CD4-positive, alpha-beta T cell treated with Interleukin-10 for 1 hour (primary cell): ENCODE data around the gene CCDC8.
"Not testable (repeated sequence)": the region's sequence is repeated elsewhere in the genome, so short reads cannot be mapped to it uniquely, and the experiment has no call there.

ENCODE experiments used
- DNase-seq: peaks from one replicate; pipeline ENCODE4 v3.0.0-alpha.2; 2020

Gene CCDC8

GRCh38 chr19:46397801-46398479, 15.4 kb downstream of the CCDC8 start:
- DNase-seq = not testable (repeated sequence)

DNA sequence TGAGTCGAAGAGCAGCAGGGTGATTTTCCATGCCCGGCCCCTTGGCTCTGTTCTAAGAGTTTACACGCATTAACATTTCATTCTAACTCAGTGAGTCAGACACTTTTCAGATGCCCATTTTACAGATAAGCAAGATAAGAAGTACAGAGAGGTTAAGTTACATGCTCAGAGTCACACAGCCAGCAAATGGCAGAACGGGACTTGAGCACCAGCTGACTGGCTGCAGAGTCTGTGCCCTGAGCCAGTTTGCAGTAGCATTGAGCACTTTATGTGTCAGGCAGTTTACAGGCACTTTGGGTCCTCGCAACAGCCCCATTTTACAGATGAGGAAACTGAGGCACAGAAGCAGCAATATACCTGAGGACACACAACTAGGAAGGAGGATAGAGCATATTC, 19.0 kb downstream of the CCDC8 start:
- DNase-seq = no peak

DNA sequence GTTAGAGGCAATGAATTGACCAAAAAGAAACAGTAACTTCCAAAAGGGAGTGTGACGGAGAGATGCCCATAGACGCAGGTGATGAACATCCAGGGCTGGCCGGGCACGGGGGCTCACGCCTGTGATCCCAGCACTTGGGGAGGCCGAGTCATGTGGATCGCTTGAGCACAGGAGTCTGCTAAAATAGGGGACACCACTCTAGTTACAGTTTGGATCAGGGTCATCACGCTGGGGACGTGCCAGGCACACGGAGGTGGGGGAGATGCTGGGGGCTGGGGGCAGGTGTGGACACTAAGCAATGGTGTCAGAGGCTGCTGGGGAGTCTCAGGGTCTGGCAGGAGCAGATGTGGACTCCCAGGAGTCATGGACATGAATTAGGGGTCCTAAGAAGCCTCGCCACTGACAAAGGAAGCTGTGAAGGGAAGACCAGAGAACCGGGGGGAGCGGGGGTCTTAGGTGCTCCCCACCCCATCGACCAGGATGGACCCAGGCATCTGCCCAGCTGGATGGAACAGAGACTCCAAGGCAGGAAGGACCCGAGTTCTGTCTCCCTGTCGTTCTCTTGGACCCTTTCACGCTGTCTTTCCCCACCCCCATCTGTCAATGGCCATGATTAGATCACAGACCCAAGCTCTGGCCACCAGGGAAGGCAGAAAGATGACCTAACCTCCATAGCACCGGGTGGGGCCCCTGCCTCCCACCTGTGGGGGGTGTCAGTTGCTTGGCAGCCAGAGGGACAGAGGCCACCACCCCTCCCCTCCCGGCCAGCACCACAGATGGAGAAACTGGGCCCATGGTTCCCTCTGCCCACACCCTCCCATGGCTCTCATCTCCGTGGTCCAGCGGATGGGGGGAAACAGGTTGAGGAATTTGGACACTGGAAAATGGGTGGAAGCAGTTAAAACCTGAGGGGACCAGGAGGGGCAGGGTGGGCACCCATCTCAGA, 19.6 kb downstream of the CCDC8 start:
- DNase-seq = no peak

- DNase-seq = no peak
Observed at GRCh38 chr19:46392837-46393236, 20.5 kb downstream of the CCDC8 start.

DNA sequence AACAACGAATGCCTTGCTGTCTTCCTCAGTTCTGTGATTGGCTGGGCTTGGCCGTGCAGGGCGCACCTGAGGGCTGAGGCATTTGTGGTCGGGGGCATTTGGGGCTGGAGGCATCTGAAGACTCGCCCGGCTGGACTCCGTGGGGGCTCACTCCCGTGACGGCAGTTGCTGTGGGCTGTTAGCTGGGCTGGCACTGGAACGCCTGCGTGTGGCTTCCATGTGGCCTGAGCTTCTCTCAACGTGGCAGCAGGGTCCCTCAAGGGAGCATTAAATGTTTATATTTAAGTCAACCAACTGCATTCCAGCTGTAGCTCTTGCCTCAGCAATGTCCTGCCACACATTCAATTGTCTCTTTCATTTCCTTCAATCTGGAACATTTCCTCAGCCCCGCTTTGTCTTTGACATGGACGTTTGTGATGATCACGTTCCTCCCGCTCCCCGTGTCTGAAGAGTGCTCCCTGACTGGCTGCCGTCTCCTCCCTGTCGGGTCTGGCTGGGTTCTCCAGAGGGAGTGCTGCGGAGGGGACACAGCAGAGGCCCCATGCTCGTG, 21.0 kb downstream of the CCDC8 start:
- no peak for DNase-seq

- DNase-seq = no peak
Observed at GRCh38 chr19:46391296-46392251, 21.8 kb downstream of the CCDC8 start.

DNA sequence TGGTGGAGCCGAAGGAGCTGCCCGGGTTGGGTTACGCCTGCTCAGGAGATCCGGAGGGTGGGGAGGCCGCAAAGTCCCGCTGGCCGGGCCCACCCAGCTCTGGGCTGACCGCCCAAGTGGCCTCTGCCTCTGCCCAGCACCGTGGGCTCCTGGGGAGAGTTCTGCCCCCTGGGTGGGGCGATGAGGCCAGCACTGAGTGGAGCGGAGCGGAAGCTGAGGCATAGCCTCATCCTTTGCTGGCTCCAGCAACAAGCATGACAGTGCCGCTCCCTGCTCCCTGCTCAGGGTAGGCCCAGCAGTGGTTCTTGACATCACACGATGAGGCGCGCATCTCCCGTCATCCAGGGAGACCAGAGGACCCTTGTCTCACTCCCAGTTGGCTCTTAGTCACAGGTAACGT, 22.5 kb downstream of the CCDC8 start:
- no peak for DNase-seq

- DNase-seq = no peak
Observed at GRCh38 chr19:46390121-46390858, 23.1 kb downstream of the CCDC8 start.

DNA sequence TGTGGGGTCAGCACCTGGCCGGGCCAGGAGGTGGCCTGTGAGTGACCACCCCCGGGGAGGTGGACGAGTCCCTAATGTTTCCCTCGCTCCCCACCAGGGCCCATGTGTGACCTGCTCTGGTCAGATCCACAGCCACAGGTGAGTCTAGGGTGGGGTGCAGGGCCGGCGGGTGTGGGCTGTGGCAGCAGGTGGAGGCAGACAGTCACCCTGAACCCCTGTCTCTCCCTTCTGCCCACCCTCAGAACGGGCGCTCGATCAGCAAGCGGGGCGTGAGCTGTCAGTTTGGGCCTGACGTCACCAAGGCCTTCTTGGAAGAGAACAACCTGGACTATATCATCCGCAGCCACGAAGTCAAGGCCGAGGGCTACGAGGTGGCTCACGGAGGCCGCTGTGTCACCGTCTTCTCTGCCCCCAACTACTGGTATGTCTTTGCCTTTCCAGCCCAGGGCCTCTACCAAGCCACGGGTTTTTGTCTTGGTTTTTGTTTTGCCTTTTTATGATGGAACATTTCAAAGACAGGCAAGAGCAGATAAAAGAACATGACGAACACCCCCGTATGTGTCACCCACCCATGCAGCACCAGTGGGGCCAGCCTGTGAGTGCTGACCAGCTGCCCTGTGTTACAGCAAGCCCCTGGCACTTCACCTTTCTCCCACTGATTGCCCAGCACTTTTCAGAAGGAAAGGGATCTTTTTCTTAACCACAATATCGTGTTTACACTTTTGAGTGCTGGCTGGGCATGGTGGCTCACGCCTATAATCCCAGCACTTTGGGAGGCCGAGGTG, 24.9 kb downstream of the CCDC8 start:
- DNase-seq = no peak

GRCh38 chr19:46387713-46388130, 25.6 kb downstream of the CCDC8 start:
- DNase-seq = no peak

GRCh38 chr19:46386996-46387712, 26.2 kb downstream of the CCDC8 start:
- DNase-seq = no peak

- no peak for DNase-seq
Observed at GRCh38 chr19:46386151-46386550, 27.2 kb downstream of the CCDC8 start.

GRCh38 chr19:46385636-46386035, 27.7 kb downstream of the CCDC8 start:
- no peak for DNase-seq

- no peak for DNase-seq
Observed at GRCh38 chr19:46384396-46384795, 29.0 kb downstream of the CCDC8 start.

DNA sequence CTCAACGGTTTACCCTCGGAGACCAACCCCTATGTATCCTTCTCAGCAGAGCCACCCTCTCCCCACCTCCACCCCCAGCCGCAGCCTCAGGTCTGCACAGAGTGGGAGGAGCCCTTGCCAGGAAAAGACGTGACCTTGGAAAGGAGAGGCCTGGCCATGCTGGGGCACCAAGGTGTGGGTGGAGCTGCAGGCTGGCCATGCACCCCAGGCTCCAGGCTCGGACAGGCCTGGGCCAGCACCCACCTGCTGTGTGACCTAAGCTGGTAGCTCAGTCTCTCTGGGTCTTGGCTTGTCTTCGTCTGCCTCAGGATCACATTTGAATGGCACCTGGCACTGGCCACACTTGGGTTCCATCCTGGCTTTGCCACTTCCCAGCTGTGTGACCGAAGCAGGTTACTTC, 29.5 kb downstream of the CCDC8 start:
- no peak for DNase-seq

DNA sequence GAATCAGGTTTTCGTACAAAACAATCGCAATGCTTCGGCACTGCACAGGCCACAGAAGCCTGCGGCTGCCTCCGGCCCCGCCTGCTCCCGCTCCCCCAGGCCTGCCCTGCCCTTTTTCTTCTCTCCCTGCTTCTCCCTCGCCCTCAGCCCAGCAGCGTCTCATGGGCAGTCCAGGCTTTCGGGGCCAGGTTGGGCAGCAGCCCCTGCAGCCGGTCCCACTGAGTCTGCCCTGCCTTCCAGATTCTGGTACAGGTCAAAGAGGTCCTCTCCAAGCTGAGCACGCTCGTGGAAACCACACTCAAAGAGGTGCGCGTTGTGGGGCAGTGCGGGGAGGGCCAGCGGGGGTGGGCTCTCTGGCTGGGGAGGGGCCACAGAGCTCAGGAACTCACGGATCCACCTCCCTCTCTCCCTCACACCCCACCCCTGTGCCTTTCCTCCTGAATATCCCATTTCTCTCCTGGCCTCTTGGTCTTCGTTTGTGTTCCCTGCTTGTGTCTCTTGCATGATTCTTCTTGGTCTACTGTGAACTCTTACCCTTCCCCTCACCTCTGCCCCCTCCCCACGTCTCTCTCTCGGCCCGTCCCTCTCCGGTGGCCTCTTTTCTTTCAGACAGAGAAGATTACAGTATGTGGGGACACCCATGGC, 30.1 kb downstream of the CCDC8 start:
- no peak for DNase-seq

- no peak for DNase-seq
Observed at GRCh38 chr19:46381756-46382345, 31.5 kb downstream of the CCDC8 start.

GRCh38 chr19:46381346-46381745, 32.0 kb downstream of the CCDC8 start:
- DNase-seq = no peak

DNA sequence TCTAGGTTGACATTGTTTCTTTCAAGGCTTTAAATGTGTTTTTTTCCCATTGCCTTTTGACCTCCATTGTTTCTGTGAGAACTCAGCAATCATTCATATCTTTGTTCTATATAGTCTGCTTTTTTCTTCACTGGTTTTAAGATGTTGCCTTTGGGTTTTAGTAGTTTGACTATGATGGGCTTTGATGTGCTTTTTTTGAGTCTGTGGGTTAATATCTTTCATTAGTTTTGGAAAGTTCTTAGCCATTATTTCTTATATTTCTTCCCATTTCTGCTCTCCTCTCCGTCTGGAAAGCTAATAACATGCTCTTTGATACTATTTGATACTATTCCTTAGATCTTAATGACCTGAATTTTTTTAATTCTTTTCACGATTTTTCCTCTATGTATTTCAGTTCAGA, 32.7 kb downstream of the CCDC8 start:
- DNase-seq = no peak

- DNase-seq = no peak
Observed at GRCh38 chr19:46378268-46378667, 35.1 kb downstream of the CCDC8 start.
